GM19324 (cell line): Measurements from ENCODE around the gene RALGAPA2.

Experiments used
- ATAC-seq: cut with Tn5 transposase; IDR thresholded peaks from one replicate; pipeline ENCODE4 v1.9.1; 2021; ENCODE audit warnings: mild to moderate bottlenecking, moderate library complexity; ENCODE audit not compliant: unreplicated experiment, low FRiP score

RALGAPA2 gene

GRCh38 chr20:20593447-20594170, 118.8 kb downstream of the RALGAPA2 start:
- ATAC-seq, result no peak

- ATAC-seq, result no peak
Measured at GRCh38 chr20:20585146-20585545, 127.3 kb downstream of the RALGAPA2 start.

DNA sequence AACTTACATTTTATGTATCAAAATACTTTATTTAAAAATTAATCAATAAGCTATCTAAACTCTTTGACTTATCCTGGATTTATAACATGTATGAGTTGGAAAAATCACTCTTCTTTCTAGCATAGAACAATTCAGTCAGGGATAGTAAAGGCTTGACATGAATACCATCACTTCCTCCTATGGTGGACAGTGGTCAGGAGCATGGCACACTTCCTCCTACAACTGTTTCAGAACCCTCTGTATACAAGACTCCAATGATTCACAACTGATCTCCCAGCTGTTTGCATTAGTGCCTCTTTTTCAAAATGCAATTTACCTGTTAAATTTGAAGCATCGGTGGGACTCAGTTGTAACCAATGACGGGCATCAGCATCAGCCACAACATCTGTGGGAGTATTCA, 129.7 kb downstream of the RALGAPA2 start:
- ATAC-seq, result no peak

- no peak for ATAC-seq
Measured at GRCh38 chr20:20580139-20580538, 132.3 kb downstream of the RALGAPA2 start.

- ATAC-seq, result no peak
Measured at GRCh38 chr20:20578838-20579237, 133.6 kb downstream of the RALGAPA2 start.

DNA sequence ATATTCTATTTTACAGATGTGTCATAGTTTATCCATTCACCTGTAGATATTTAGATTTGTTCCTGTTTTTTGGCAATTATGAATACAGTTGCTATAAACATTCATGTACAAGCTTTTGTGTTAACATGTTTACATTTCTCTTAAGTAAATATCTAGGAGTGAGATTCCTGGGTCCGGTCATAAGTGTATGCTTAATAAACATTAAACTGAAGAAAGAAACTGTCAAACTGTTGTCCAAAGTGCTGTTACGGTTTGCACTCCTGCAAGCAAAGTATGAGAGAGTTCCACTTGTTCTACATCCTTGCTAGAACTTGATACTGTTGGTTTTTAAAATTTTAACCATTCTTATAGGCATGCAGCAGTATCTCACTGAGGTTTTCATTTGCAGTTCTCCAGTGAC, 138.6 kb downstream of the RALGAPA2 start:
- no peak for ATAC-seq

DNA sequence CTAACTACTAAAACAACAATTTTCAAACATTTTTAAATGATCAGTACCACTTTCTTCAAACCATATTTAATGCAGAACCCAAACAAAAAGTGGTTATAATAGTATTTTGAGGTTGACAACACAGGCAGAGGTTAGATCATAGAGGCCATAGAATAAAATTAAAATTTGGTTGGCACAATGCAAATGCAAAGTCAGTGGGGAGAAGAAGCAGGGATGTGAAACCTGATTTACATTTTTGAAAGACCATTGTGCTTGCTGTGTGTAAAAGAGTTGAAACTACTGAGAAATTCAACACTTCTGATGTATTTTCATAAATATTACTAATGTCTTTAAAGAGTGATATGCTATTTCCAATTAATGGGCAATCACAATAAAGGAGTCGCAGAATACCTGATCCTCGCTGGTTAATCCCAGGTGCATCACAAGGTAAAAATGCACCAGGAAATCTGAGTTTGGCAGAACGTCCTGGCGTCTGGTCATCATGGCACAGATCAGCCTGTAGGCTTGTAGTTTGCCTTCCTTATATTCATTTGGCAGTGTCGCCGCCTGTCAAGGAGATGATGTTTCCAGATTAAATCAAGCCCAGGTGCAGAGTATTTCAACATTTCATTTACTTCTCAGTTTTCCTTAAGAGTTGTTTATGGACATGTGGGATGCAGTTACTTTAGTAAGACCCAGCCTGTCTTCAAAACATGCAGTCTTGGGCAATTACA, 141.2 kb downstream of the RALGAPA2 start:
- ATAC-seq, result peak; percentile 53

GRCh38 chr20:20568604-20569205, 143.7 kb downstream of the RALGAPA2 start:
- ATAC-seq, result no peak

DNA sequence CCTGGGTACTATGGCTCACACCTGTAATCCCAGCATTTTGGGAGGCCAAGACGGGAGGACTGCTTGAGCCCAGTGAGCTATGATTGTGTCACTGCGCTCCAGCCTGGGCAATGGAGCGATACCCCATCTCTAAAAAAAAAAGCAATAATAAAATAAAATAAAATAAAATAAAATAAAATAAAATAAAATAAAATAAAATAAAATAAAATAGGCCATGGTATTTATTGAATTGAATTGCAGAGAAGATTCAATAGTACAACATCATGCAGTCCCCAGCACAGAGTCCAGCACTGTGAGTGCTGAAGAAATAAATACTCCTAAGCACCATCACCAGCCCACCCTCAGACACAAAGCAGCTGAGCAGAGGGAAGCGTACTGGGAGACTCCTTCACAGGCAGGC, 144.7 kb downstream of the RALGAPA2 start:
- ATAC-seq, result no peak

DNA sequence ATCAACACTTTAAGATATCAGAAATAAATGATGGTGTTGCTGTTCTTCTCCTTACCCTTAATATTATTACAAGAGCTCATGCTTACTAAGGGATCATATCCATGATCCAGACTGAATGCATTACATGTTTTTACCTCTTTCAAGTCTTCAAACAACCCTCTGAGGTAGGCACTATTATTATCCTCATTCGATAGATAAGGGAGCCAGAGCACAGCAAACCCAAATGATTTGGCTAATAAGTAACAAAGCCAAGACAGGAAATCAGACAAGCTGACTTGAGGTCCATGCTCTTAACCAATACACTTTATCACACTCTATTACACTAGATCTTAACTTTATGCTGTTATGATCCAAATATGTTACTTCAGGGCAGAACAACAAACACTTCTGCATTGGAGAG, 145.9 kb downstream of the RALGAPA2 start:
- ATAC-seq, result no peak

DNA sequence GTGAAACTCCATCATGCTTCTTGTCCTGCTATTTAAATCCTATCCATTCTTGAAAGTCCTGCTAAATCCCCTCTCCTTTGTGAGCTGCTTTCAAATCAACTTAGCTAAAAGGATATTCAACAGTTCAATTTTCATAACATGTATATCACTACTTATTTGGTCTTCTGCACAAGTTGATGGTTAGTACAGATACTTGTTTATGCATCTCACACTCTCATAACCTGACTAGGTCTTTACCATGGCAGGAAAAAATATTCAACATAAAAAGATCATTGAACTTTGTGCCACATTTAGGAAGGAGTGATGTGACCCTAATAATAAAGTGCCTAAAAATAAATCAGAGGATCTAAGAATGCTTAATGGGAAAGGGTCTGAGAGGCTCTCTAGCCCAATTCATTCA, 148.2 kb downstream of the RALGAPA2 start:
- ATAC-seq, result no peak

- no peak for ATAC-seq
Measured at GRCh38 chr20:20562507-20562906, 149.9 kb downstream of the RALGAPA2 start.

GRCh38 chr20:20561841-20562240, 150.6 kb downstream of the RALGAPA2 start:
- no peak for ATAC-seq

DNA sequence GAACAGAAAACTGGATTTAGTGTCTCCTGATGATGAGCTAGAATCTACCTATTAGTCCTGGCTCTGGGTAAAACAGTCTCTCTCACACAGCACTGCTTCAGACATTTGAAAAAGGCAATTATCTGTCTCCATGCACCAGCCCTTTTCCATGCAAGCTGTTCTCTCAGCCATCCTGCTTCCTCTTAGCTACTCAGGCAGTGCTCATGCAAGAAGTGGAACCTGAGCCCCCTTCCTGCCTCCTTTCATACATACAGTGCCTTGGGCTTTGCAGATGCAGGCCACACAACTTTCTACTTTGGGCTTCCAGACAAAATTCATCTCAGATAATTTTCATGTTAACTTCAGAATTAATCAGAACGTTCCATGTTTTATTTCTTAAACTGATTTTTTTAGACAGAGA, 151.3 kb downstream of the RALGAPA2 start:
- no peak for ATAC-seq

- no peak for ATAC-seq
Measured at GRCh38 chr20:20557406-20557805, 155.0 kb downstream of the RALGAPA2 start.

GRCh38 chr20:20555838-20556237, 156.6 kb downstream of the RALGAPA2 start:
- ATAC-seq, result no peak

DNA sequence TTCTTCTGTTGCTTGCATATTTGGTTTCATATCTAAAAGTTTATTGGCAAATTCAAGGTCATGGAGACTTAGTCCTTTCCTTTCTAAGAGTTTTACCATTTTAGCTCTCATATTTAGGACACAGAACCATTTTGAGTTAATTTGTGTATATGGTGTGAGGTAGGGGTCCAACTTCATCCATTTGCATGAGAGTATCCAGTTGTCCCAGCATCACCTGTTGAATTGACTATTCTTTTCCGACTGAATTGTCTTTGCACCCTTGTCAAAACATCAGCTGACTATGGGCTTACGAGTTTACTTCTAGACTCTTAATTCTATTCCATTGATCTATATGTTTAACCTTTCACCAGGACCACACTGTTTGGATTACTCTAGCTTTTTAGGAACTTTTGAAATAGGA, 157.5 kb downstream of the RALGAPA2 start:
- ATAC-seq, result no peak

GRCh38 chr20:20553541-20553940, 158.9 kb downstream of the RALGAPA2 start:
- ATAC-seq, result no peak

- ATAC-seq, result no peak
Measured at GRCh38 chr20:20552076-20552475, 160.4 kb downstream of the RALGAPA2 start.

DNA sequence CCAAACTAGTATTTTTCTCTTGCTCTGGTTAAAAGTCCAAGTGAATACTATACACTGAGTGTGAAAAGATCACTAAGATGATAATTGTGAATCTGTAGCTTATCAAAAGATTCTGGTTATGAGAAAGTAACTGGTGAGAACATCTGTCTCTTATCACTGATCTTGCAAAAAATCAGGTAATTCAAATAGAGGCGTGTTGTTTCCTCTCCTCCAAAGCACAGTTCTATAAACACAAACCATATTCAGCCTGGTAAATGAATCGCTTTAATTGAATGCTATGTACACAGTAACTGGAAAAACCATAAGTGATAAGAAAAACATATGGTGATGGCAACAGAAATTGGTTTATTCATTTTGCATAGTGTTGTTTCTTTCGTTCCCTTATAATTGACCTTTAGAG, 161.0 kb downstream of the RALGAPA2 start:
- no peak for ATAC-seq

DNA sequence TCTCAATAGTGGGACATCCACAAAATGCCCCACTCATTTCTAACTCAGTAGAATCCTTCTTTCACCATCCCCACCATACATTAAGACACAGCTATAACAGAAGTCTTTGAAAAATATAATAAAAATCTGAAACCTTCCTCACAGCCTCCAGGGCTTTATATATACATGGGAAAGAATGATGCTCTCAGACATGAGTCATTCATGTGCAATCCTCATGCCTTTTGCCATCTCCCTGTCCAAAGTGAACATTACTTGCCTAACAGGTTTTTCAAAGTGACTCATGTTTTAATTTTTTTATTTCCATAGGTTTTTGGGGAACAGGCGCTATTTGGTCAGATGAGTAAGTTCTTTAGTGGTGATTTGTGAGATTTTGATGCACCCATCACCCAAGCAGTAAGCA, 162.7 kb downstream of the RALGAPA2 start:
- ATAC-seq, result no peak

DNA sequence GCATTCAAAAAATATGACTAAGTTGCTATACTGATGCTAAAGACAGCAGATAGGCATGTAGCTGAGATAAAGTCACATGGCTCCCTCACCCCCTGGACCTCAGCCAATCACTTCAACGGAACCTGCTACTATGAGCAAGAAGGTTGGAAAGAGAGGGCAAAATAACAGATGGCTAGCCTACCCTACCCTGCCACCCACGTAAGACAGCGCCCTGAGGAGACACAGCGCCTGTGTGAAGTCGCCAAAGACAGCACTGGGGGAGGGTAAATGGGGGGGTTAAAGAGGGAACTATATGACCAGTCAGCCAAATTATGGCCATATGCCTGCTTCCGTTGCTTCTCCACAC, 163.2 kb downstream of the RALGAPA2 start:
- no peak for ATAC-seq
